Epidermal melanocyte (primary cell): ENCODE results near the gene PRSS37.
"Not testable (repeated sequence)": the region's sequence is repeated elsewhere in the genome, so short reads cannot be mapped to it uniquely, and the experiment has no call there.

Source experiments
- DNase-seq: peaks from one replicate; pipeline ENCODE4 v3.0.0; 2011; ENCODE audit warnings: low spot score; ENCODE audit not compliant: insufficient read length

Gene PRSS37, protein sequence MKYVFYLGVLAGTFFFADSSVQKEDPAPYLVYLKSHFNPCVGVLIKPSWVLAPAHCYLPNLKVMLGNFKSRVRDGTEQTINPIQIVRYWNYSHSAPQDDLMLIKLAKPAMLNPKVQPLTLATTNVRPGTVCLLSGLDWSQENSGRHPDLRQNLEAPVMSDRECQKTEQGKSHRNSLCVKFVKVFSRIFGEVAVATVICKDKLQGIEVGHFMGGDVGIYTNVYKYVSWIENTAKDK

DNA sequence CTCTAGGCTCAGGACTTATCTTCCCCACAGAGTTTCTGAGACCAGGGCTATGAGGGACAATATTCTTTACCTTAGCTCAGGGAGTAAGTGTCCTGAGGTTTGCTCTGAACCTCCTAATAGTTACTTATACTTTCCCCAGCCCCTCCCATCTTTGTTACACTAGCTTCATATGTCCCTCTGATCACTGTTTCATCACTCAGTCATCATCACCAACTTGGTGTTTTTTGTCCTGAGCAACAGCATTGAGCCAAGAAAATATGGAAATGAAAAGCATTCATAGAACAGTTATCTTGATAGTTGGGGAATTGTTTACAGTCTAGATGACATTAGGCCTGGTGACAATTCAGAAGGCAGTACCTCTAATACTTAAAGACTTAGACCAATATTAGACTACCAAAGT is at the start of gene PRSS37:
Gene PRSS37 (minus strand): TSS at position 101 of the 400 bp plus-strand sequence. CDS start 436 bp downstream, outside the sequence.
- no peak for DNase-seq

DNA sequence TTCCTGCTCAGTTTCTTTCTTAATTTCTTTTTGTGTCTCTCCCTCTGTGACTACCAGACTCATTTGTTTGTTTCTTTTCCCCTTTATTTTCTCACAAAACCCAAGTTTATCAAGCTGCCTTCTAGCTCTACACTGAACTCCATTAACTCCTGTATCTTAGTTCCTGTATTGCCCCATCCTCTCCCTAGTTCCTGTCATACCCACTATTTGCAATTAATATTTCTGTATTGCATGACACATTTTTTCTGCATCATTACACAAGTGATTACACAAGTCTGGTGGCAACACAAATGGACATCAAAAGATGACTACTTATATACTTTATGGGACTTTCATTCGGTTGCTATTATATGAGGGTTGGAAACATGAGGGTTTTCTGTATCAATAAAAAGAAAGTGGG is 48.0 kb upstream of the PRSS37 start:
- DNase-seq, result no peak

DNA sequence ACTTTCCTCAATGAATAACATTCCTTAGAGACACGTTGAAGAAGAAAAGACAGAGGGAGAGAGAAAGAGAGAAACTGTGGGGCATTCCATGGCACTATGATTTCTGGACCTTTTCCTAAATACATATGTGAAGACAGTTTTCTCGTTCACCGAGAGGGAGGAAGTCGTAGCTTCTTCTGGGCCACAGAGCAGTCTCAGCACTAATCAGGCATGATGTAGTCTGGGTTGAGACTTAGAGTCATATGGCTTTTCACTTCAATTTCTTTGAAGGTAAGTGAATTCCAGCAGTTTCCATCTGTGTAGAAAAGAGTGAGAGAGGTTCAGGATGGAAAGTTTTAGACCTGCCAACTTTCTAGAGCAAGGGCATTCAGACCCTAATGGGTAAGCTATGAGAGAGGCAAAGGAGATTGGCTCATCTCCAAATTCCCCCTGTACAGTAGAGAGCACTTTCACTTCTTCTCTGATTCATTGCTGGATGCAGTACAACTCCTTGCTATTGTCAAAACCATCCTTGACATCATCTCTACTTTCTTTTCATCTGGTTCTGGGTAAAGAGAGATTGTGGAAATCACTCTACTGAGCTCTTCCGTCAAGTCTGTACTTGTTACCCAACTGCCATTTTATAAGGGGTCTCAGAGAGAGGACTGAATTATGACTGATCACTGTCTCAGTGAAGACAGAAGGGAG is 43.4 kb upstream of the PRSS37 start:
- DNase-seq, result no peak

DNA sequence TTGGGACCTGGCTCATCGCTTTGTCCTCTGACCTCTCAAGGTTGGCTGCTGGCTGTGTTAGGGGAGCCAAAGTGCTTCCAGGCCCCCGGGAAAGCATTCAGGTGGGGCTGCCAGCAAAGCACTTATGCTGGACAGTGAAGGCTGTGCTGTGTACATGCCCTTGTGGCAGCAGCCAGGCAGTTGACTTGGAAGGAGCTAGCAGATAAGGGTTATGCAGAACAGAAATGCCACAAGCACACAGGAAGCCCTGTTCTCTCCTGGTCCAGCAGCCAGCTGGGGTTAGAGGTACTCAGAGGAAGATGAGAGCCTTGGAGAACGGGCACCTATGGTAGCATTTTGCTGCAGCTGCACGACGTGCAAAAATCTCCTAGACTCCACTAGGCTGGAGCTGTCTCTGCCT is 39.7 kb upstream of the PRSS37 start:
- DNase-seq, result no peak

DNA sequence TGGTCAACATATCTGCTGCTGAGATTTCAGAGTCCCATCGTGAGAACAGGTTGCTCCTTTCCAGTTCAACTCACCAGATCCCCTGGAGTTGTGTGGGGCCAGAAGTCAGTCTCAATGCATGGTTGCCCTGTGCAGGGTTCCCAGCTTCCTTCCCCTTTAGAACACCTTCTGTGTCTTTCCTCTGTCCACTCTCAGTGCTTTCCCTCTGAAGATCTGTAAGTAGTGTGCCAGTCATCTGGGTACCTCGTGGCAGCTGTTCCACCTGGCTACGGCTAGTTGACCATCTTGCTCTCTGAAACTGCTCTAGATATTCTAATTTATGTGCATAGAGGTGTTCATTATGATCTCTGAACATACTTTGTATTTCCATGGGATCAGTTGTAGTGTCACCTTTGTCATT is 36.1 kb upstream of the PRSS37 start:
- DNase-seq, result no peak

DNA sequence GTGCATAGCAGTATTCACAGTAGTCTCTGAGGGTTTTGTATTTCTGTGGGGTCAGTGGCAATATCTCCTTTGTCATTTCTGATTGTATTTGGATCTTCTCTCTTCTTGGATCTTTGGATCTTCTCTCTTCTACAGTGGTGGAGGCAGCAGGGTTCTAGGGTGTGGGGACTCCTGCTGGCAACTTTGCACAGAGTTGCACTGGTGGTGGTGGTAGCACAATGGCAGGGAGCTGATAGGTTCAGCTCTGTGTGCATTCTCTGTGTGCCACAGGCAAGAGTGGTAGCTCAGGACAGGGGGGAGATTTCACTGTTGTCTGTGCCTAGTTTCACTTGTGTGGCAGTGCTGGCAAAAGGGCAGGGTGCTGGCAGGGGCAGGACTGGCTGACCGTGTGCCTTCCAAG is 35.1 kb upstream of the PRSS37 start:
- no peak for DNase-seq

DNA sequence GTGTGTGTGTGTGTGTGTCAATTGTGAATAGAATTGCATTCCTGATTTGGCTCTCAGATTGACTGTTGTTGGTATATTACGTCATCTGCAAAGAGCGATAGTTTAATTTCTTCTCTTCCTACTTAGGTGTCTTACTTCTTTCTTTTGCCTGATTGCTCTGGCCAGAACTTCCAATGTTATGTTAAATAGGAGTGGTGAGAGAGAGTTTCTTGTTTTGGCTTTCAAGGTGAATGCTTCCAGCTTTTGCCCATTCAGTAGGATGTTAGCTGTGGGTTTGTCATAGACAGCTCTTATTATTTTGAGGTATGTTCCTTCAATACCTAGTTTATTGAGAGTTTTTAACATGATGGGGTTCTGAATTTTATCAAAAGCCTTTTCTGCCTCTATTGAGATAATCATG is 34.2 kb upstream of the PRSS37 start:
- no peak for DNase-seq

DNA sequence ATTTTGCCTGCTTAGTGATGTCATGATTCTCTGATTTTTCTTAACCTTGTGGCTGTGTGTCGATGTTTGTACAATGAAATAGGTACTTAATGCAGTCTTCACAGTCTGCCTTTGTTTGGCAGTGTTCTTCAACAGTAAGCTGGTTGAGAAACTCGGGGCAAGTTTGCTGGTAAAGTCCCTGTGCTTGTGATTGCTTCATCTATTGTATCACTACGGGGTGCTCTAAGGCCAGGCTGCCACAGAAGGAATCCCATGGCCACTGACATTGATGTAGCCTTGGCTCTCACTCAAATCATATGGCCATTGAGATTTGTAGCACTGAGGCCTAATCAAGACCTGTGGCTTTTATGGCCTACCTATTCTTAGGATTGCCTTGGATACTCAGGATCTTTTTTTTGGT is 33.5 kb upstream of the PRSS37 start:
- no peak for DNase-seq

DNA sequence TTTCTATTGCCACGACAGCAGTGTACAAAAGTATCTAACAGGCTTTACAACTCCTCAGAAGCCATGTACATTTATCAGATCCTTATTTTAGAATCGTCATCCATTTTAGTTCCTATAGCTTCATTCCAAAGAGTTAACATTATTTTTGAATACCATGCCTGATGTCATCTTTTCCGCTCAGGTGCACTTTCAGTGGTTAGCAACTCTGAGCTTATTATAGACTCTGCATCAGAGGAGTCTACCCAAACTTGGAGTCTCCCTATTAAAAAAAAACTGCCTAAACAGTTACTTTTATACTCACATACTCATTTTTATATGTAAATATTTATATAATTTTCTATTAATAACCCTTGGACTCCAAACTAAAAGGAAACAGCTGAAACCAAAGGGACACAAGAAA is 31.6 kb upstream of the PRSS37 start:
- no peak for DNase-seq

DNA sequence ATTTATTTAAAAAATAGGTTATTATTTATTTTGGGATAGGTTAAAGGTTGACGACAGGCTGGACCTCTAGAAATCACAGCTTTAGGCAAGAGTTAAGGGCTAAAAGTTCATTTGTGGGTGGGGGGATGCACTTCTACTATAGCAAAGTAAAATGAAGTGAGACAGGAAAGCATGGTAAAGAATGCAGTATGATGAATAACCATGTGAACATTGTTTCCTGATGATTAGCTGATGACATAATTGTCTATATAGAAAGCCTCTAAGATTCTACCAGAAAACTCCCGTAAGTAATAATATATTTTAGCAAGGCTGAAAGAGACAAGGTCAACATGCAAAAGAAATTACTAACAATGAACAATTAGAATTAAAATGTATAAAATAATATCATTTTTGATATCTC is 25.7 kb upstream of the PRSS37 start:
- no peak for DNase-seq

DNA sequence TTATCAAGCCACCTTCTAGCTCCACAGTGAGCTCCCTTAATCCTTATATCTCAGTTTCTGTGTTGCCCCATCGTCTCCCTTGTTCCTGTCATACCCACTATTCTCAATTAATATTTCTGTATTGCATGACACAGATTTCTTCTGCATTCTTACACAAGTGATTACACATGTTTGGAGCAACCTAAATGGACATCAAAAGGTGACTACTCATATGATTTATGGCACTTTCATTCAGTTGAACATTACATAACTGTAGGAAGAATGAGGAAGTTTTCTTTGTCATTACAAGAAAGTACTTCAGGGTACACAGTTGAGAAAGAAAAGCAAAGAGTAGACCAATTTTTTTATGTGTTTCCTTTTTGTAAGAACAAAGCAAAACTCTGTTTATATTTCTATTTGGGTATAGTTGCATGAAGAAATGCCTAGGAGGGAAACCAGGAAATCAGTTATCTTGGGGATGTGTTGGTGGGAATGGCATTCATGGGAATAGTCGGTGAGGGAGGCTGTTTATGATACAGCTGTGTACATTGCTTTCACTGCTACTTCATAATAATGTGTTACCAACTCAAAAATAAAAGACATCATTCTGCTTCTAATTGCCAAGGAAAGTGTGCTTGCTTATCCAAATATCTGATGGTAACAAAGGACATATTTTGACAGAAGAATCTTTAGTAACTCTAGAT is 23.6 kb upstream of the PRSS37 start:
- DNase-seq, result no peak

DNA sequence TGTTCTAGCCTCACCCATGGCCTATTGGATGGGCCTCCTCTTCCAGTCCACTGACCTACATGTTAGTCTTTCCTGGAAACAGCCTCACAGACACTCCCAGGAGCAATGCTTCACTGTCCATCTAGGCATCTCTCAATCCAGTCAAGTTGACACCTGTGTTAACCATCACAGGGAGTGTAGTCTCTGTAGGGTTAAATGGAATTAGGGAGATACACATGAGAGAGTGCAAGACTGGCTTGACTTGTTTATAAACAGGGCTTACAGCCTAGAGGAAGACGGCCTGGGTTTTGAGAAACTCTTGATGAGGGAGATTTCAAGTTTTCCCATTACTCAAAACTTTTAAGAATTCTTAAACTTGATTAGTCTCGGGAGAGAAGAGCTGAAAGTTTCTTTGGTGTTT is 18.9 kb upstream of the PRSS37 start:
- no peak for DNase-seq

DNA sequence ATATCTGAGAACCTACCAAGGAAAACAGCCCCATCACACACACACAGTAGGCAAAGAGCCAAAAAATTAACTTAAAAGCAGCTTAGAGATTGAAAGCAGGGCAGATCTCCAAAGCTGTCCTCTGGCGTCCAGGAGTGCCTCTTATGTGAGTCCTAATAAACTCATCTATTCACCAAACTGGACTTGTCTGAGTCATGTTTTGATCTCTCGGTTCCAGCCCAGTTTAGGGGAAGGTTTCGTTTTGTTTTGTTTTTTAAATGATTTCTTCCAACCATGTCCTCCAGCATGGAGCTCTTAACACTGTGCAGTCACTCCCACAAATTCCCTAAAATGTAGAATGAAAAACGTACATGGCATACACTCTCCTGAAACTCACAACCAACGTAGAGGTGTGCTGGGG is 6.7 kb upstream of the PRSS37 start:
- DNase-seq, result no peak

DNA sequence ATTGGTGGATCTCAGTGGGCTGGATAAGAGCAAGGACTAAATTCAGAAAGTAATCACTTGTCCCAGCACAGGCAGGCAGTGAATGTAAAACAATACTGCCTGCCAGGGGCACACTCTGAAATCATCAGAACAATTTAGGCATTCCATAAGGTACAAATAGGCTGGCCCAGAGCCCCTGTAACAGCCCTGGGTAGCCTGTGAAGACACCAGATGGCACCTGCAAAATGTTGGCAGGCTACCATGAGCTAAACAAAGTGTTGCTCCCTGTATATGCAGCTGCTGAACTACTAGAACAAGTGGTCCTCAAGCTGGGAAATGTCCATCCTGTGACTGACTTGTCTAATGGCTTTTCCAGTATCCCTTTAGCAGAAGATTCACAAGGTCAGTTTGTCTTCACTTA is 3.0 kb upstream of the PRSS37 start:
- DNase-seq, result no peak

DNA sequence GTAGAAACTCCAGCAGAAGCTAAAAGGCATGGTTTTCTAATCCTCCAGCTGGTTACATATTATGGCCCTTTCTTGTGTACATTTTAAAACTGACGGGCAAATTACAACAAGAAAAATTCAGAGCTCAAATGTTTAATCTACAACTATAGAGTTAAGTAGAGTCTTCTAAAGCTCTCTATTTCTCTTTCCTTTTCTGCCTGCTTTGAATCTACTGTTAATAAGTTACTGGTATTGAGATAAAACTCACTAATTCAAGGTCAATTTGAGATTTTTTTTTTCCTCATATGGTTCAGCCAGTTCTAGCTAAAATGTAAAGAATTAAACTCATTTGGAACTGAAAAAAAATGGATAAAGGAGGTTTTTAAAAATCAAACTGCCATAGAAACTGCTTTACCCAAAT is 1.6 kb upstream of the PRSS37 start:
- no peak for DNase-seq

DNA sequence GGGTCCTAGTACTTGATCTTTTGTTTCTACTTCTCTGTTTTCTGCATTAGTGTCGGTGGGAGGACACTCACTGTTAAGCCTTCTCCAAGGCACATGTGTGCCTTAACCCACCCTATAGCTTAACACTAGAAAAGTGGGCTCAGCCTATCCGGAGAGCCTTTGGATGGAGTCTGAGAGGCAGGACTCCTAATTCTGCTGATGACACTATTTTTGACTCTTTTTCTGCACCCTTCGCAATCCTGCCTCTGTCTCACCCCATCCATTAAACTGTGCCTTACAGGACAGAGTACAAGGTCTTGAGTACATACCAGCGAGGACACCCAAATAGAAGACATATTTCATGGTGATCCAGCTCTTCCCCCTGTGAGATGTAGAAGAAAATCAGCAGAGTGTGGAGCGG is 577 bp downstream of the PRSS37 start:
- no peak for DNase-seq

DNA sequence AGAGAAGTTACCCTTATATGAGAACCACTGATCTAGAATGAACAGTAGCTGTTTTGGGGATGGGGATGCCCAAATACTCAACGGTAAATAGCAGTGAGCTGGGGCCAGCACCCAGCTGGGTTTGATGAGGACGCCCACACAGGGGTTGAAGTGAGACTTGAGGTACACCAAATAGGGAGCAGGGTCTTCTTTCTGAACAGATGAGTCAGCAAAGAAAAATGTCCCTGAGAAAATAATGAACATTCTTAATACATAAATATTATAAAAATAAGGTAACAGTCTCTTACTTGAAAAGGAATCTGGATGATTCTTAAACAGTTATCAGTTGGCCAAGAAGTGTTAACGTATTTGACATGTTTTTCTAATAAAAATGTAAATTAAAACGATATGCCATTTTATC is 2.0 kb downstream of the PRSS37 start:
- no peak for DNase-seq

DNA sequence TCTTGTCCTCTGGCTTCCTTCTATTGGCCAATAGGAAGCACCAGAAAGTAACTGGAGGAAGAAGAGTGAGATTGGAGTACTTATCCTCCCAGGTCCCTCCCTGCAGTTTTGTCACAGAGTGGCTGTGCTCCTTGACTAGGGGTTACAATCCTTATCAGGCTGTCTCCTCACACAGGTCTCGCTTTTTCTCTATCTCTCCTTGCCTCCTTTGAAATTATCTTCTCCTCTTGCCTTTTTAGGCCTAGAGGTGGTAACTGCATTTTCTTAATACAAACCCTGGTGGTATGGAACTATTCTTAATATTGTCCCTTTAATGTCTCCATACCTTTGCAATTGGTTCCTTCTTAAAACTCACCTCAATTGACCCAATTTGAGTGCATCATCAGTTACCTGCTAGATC is 2.7 kb downstream of the PRSS37 start:
- no peak for DNase-seq

DNA sequence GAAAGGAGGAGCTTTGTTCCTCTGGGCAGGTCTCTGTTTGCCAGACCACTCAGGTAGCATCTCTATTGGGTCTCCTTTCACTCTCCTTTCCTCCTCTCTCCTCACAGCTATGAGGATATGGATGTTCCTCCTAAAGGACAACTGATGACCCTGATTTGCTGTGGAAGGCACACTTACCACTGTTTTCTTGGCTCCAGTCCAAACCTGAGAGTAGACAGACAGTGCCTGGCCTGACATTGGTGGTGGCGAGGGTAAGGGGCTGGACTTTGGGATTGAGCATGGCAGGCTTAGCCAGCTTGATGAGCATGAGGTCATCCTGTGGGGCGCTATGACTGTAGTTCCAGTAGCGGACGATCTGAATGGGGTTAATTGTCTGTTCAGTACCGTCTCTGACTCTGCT is 3.6 kb downstream of the PRSS37 start:
- no peak for DNase-seq

DNA sequence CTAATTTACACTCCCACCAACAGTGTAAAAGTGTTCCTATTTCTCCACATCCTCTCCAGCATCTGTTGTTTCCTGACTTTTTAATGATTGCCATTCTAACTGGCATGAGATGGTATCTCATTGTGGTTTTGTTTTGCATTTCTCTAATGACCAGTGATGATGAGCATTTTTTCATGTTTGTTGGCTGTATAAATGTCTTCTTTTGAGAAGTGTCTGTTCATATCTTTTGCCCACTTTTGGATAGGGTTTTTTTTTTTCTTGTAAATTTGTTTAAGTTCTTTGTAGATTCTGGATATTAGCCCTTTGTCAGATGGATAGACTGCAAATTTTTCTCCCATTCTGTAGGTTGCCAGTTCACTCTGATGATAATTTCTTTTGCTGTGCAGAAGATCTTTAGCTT is 18.9 kb downstream of the PRSS37 start:
- DNase-seq, result not testable (repeated sequence)

DNA sequence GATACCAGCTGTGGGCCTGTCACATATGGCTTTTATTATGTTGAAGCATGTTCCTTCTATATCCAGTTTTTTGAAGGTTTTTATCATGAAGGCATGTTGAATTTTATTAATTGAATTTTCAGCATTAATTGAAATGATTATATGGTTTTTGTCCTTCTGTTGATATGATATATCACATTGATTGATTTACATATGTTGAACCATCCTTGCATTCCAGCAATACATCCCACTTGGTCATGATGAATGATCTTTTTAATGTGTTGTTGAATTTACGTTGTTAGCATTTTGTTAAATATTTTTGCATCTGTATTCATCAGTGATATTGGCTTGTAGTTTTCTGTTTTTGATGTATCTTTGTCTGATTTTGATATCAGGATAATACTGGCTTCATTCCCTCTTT is 21.2 kb downstream of the PRSS37 start:
- DNase-seq, result no peak

DNA sequence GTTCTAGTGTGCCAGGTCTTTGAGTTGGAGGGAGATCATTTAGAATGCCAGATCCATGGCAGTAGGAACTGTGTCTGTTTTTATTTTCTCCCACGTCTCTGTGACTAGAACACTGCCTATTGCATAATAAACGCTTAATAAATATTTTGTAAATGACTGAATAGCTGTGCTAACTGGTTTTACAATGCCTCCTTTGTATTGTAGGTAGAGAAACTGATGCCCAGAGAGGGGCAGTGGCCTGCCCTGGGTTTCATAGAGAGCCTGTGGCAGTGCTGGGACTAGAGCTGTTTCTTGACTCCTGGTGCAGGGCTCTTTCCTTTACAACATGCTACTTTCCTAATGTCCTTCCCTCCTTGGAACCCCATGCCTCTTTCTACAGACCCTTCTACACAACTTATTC is 48.8 kb downstream of the PRSS37 start:
- DNase-seq, result no peak

DNA sequence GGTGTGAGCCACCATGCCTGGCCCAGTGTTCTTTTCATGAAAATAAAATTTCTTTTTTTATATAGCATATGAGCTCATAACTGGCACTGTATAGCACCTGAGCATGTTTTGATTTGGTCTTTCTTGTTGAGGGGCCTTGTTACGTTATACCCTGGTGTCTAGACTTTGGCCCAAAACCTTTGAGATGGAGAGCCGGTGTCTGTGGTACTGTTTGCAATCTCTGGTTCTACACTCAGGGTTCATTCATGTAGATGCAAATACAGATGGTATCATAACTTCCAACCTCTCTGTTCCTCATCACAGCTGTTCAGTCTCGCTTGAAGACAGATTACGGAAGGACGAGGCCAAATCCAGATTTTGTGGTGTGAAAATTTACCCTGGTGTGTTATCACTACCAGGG is 51.4 kb downstream of the PRSS37 start, which contains the start of gene TAS2R5:
Gene TAS2R5 (plus strand): TSS at position 301 of the 400 bp plus-strand sequence. CDS start 145 bp downstream, outside the sequence.
- DNase-seq, result no peak
